Liver (tissue), 3 donors: ENCODE measurements around the gene ADGRV1.

ENCODE experiments used
- EGR1 ChIP-seq, 2 donors: IDR thresholded peaks; 2 replicates each; pipeline ENCODE4 v1.6.1; 2016 to 2018; ENCODE audit warnings: antibody characterized with exemption in 2 of 2, low read depth in 2 of 2
- HNF4G ChIP-seq: IDR thresholded peaks from 2 replicates; pipeline ENCODE4 v1.6.1; 2016; ENCODE audit warnings: antibody characterized with exemption
- JUND ChIP-seq, 2 donors: IDR thresholded peaks; 2 replicates each; pipeline ENCODE4 v1.6.1; 2016; ENCODE audit warnings: antibody characterized with exemption in 2 of 2
- RAD21 ChIP-seq, 2 donors: IDR thresholded peaks; 2 replicates each; pipeline ENCODE4 v1.6.1; 2016; ENCODE audit warnings: antibody characterized with exemption in 2 of 2, mild to moderate bottlenecking in 2 of 2
- TAF1 ChIP-seq: conservative IDR thresholded peaks from 2 replicates; pipeline ENCODE4 v1.6.1; 2016; ENCODE audit warnings: antibody characterized with exemption, mild to moderate bottlenecking
- YY1 ChIP-seq: IDR thresholded peaks from 2 replicates; pipeline ENCODE4 v1.6.1; 2016; ENCODE audit warnings: antibody characterized with exemption, mild to moderate bottlenecking
- TF ChIP-seq, protein P1 (sequence below): fragments of 150-350 bp; IDR thresholded peaks from 2 replicates; pipeline ENCODE4 v1.5.1; 2017; ENCODE audit warnings: improper control_type of control experiment, low read depth, low read length; ENCODE audit not compliant: missing input control
- TF ChIP-seq, protein P2 (sequence below): IDR thresholded peaks from 2 replicates; pipeline ENCODE4 v1.6.1; 2016; ENCODE audit warnings: antibody characterized with exemption
- TF ChIP-seq, protein P3 (sequence below): IDR thresholded peaks from 2 replicates; pipeline ENCODE4 v1.6.1; 2016; ENCODE audit warnings: antibody characterized with exemption, mild to moderate bottlenecking
- donor health status: healthy.
- donor health status: healthy.

DNA sequence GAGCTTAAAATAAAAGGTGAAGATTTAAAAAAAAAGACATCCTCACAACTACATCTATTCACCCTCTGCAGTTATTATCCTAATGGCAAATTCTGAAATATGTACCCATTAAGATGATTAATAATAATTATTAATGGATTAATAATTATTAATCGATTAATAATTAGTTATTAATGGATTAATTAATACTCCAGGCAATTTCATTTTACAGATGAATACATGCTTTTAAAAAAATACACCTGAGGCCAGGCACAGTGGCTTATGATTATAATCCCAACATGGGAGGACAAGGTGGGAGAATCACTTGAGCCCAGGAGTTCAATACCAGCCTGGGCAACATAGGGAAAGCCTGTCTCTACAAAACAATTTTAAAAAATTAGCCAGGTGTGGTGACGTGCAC is 642.1 kb downstream of the ADGRV1 start:
- TF ChIP-seq, protein P1, sequence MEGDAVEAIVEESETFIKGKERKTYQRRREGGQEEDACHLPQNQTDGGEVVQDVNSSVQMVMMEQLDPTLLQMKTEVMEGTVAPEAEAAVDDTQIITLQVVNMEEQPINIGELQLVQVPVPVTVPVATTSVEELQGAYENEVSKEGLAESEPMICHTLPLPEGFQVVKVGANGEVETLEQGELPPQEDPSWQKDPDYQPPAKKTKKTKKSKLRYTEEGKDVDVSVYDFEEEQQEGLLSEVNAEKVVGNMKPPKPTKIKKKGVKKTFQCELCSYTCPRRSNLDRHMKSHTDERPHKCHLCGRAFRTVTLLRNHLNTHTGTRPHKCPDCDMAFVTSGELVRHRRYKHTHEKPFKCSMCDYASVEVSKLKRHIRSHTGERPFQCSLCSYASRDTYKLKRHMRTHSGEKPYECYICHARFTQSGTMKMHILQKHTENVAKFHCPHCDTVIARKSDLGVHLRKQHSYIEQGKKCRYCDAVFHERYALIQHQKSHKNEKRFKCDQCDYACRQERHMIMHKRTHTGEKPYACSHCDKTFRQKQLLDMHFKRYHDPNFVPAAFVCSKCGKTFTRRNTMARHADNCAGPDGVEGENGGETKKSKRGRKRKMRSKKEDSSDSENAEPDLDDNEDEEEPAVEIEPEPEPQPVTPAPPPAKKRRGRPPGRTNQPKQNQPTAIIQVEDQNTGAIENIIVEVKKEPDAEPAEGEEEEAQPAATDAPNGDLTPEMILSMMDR = no peak
- TF ChIP-seq, protein P2, sequence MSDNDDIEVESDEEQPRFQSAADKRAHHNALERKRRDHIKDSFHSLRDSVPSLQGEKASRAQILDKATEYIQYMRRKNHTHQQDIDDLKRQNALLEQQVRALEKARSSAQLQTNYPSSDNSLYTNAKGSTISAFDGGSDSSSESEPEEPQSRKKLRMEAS = no peak
- TF ChIP-seq EGR1 (IDR thresholded peaks at IDR 0.05; ENCODE audit: low read depth in 2 of 2) (no peak), TAF1 (no peak), HNF4G (no peak), JUND (IDR thresholded peaks at IDR 0.05) (no peak), YY1 (no peak), RAD21 (IDR thresholded peaks at IDR 0.05) (no peak)
- TF ChIP-seq, protein P3, sequence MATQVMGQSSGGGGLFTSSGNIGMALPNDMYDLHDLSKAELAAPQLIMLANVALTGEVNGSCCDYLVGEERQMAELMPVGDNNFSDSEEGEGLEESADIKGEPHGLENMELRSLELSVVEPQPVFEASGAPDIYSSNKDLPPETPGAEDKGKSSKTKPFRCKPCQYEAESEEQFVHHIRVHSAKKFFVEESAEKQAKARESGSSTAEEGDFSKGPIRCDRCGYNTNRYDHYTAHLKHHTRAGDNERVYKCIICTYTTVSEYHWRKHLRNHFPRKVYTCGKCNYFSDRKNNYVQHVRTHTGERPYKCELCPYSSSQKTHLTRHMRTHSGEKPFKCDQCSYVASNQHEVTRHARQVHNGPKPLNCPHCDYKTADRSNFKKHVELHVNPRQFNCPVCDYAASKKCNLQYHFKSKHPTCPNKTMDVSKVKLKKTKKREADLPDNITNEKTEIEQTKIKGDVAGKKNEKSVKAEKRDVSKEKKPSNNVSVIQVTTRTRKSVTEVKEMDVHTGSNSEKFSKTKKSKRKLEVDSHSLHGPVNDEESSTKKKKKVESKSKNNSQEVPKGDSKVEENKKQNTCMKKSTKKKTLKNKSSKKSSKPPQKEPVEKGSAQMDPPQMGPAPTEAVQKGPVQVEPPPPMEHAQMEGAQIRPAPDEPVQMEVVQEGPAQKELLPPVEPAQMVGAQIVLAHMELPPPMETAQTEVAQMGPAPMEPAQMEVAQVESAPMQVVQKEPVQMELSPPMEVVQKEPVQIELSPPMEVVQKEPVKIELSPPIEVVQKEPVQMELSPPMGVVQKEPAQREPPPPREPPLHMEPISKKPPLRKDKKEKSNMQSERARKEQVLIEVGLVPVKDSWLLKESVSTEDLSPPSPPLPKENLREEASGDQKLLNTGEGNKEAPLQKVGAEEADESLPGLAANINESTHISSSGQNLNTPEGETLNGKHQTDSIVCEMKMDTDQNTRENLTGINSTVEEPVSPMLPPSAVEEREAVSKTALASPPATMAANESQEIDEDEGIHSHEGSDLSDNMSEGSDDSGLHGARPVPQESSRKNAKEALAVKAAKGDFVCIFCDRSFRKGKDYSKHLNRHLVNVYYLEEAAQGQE = no peak
